CD8-positive, alpha-beta memory T cell (primary cell): ENCODE data around the gene GSC. TPM values are rescaled to one million over a fixed set of nuclear protein-coding genes. Genes with fewer than 3 reads are reported as not detected.

Source experiments
- CTCF ChIA-PET: fragments of 350-600 bp; sonication (Branson Sonifier 250); formaldehyde crosslinking; loops from one replicate; lab custom pipeline; 2021; ENCODE audit warnings: antibody characterized with exemption; lab: Charles Lee
- POLR2A ChIA-PET: fragments of 350-600 bp; sonication (Branson Sonifier 250); formaldehyde crosslinking; loops from one replicate; lab custom pipeline; 2021; ENCODE audit warnings: antibody characterized with exemption; lab: Charles Lee
- DNase-seq, 5 donors: peaks; one replicate each; pipeline versions ENCODE4 v3.0.0 to v3.0.0-alpha.2; 2020 to 2022; ENCODE audit warnings: mixed read lengths in 1 of 5
- H3K27ac ChIP-seq: one replicate; pipeline ENCODE4 v1.7.0; 2013; ENCODE audit warnings: low read depth, mild to moderate bottlenecking, low read length, moderate library complexity
- H3K27me3 ChIP-seq: 2 replicates; pipeline ENCODE4 v1.7.0; 2013; ENCODE audit warnings: low read length, mild to moderate bottlenecking; ENCODE audit not compliant: insufficient read depth, poor library complexity, severe bottlenecking
- H3K36me3 ChIP-seq: 2 replicates; pipeline ENCODE4 v1.7.0; 2013; ENCODE audit warnings: mild to moderate bottlenecking, low read length, moderate library complexity; ENCODE audit not compliant: insufficient read depth
- H3K4me1 ChIP-seq: 2 replicates; pipeline ENCODE4 v1.7.0; 2013; ENCODE audit warnings: mild to moderate bottlenecking, low read length, moderate library complexity; ENCODE audit not compliant: insufficient read depth
- H3K4me3 ChIP-seq: 2 replicates; pipeline ENCODE4 v1.7.0; 2013; ENCODE audit warnings: mild to moderate bottlenecking, low read length
- H3K9me3 ChIP-seq: 2 replicates; pipeline ENCODE4 v1.7.0; 2013; ENCODE audit warnings: mild to moderate bottlenecking, low read length
- H3K27ac Mint-ChIP-seq, 8 donors: one replicate each; pipeline ENCODE4 v1.8.0; 2020 to 2021; ENCODE audit warnings: mixed read lengths in 8 of 8, mild to moderate bottlenecking in 6 of 8, inconsistent platforms in 3 of 8, moderate library complexity in 3 of 8
- H3K27me3 Mint-ChIP-seq, 2 donors: one replicate each; pipeline ENCODE4 v1.8.0; 2020 to 2021; ENCODE audit warnings: mixed read lengths in 2 of 2, mild to moderate bottlenecking in 1 of 2, moderate library complexity in 1 of 2
- H3K36me3 Mint-ChIP-seq, 3 donors: one replicate each; pipeline ENCODE4 v1.8.0; 2020 to 2021; ENCODE audit warnings: mixed read lengths in 3 of 3, inconsistent platforms in 1 of 3, mild to moderate bottlenecking in 1 of 3
- H3K4me1 Mint-ChIP-seq, 3 donors: one replicate each; pipeline ENCODE4 v1.8.0; 2020 to 2021; ENCODE audit warnings: mixed read lengths in 3 of 3, inconsistent platforms in 1 of 3, mild to moderate bottlenecking in 1 of 3
- H3K4me3 Mint-ChIP-seq, 7 donors: one replicate each; pipeline ENCODE4 v1.8.0; 2020 to 2021; ENCODE audit warnings: mixed read lengths in 7 of 7, mild to moderate bottlenecking in 6 of 7, moderate library complexity in 4 of 7, inconsistent platforms in 2 of 7
- H3K9me3 Mint-ChIP-seq, 5 donors: one replicate each; pipeline ENCODE4 v1.8.0; 2020 to 2022; ENCODE audit warnings: mixed read lengths in 5 of 5, mild to moderate bottlenecking in 3 of 5, moderate library complexity in 2 of 5, inconsistent platforms in 1 of 5
- polyA plus RNA-seq: library from polyadenylated mRNA; unstranded; fragments of 300-500 nt; fragmentation: Illumina TruSeq; gene quantifications from one replicate; pipeline ENCODE4 v1.2.3, GENCODE V29; 2021
- total RNA-seq, 2 experiments: library from RNA; stranded (reverse); gene quantifications; one replicate each; pipeline ENCODE4 v1.2.3, GENCODE V29; 2021

The GSC gene
- total and polyA plus RNA-seq, 3 experiments from 2014 or later, result 0.51 TPM; not detected in 2

- Histone ChIP-seq H3K27ac (no peak overlapping the region), H3K9me3 (no peaks in the 10 kb centered on the region), H3K4me1 (no peaks in the 10 kb centered on the region), H3K4me3 (no peak overlapping the region), H3K27me3 (no peaks in the 10 kb centered on the region), H3K36me3 (no peaks in the 10 kb centered on the region)
- Mint-ChIP-seq H3K36me3 (no peaks in the 10 kb centered on the region), H3K4me1 (no peaks in the 10 kb centered on the region), H3K27ac (peak overlapping the region in 1 of 8 donors; percentile 55), H3K4me3 (no peak overlapping the region), H3K9me3 (peaks cover 0 to 3% (median 0%) of the 10 kb centered on the region in 5 donors), H3K27me3 (peaks cover 11 to 32% of the 10 kb centered on the region in 2 donors)
- POLR2A ChIA-PET, result no interaction called here
- DNase-seq, result no peak
- CTCF ChIA-PET, result no interaction called here
These were observed 25.5 kb upstream of the GSC start for GRCh38 chr14:94795372-94795771.

DNA sequence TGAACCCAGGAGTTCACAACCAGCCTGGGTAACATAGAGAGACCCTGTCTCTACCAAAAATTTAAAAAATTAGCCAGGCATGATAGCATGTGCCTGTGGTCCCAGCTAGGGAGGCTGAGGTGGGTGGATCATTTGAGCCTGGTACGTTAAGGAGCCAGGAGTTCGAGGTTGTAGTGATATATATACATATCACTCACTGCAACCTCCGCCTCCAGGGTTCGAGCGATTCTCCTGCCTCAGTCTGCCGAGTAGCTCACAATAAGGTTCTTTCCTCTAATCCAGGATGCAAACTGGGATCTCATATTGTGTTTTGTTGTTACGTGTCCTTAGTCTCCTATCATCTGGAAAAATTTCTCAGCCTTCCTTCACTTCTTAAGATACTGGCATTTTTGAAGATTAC, 24.0 kb upstream of the GSC start:
- no peaks in the 10 kb centered on the region for H3K27me3 ChIP-seq
- no peak overlapping the region for H3K4me3 Mint-ChIP-seq
- H3K27ac Mint-ChIP-seq, result no peak overlapping the region
- H3K27me3 Mint-ChIP-seq, result peaks cover 9 to 28% of the 10 kb centered on the region in 2 donors
- no peak overlapping the region for H3K4me3 ChIP-seq
- no peaks in the 10 kb centered on the region for H3K4me1 ChIP-seq
- H3K4me1 Mint-ChIP-seq, result no peaks in the 10 kb centered on the region
- H3K9me3 Mint-ChIP-seq, result peaks cover 0 to 3% (median 0%) of the 10 kb centered on the region in 5 donors
- ChIA-PET CTCF (no interaction called here), POLR2A (no interaction called here)
- H3K27ac ChIP-seq, result no peak overlapping the region
- no peaks in the 10 kb centered on the region for H3K9me3 ChIP-seq
- DNase-seq, result no peak
- H3K36me3 ChIP-seq, result no peaks in the 10 kb centered on the region
- H3K36me3 Mint-ChIP-seq, result no peaks in the 10 kb centered on the region

GRCh38 chr14:94787655-94788054, 17.7 kb upstream of the GSC start:
- H3K9me3 Mint-ChIP-seq, result no peaks in the 10 kb centered on the region
- Histone ChIP-seq H3K4me1 (no peaks in the 10 kb centered on the region), H3K9me3 (no peaks in the 10 kb centered on the region), H3K4me3 (no peak overlapping the region), H3K27ac (no peak overlapping the region), H3K27me3 (no peaks in the 10 kb centered on the region), H3K36me3 (no peaks in the 10 kb centered on the region)
- no peak overlapping the region for H3K4me3 Mint-ChIP-seq
- H3K27me3 Mint-ChIP-seq, result peaks cover 0 to 14% of the 10 kb centered on the region in 2 donors
- DNase-seq, result no peak
- ChIA-PET CTCF (no interaction called here), POLR2A (no interaction called here)
- no peaks in the 10 kb centered on the region for H3K36me3 Mint-ChIP-seq
- H3K4me1 Mint-ChIP-seq, result no peaks in the 10 kb centered on the region
- no peak overlapping the region for H3K27ac Mint-ChIP-seq

DNA sequence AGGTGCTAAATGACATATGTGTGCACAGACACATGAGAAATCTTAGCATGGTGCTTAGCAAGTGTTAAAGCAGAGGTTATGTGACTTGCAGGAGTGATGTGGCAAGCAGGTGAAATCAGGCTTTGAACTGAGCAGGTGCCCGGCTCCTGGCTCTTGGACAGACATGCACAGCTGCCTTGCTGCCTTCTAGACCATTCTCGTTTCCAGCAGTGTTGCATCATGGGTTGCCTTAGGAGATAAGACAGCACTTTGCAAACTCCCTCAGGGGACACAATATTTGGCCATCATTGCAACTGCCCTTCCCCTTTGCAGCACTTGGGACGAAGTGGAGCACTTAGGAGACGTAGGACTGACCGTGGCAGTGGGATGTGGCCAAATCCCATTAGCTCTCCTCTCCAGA, 17.2 kb upstream of the GSC start:
- Histone ChIP-seq H3K27ac (no peak overlapping the region), H3K9me3 (no peaks in the 10 kb centered on the region), H3K4me1 (no peaks in the 10 kb centered on the region), H3K36me3 (no peaks in the 10 kb centered on the region), H3K4me3 (no peak overlapping the region), H3K27me3 (no peaks in the 10 kb centered on the region)
- ChIA-PET POLR2A (no interaction called here), CTCF (no interaction called here)
- Mint-ChIP-seq H3K9me3 (no peaks in the 10 kb centered on the region), H3K27me3 (peaks cover 0 to 12% of the 10 kb centered on the region in 2 donors), H3K36me3 (no peaks in the 10 kb centered on the region), H3K27ac (no peak overlapping the region), H3K4me3 (no peak overlapping the region), H3K4me1 (no peaks in the 10 kb centered on the region)
- DNase-seq, result no peak

- Mint-ChIP-seq H3K27ac (peak overlapping the region in 1 of 8 donors; percentile 67), H3K27me3 (peaks cover 18 to 53% of the 10 kb centered on the region in 2 donors), H3K4me1 (peaks cover 0 to 3% (median 0%) of the 10 kb centered on the region in 3 donors), H3K9me3 (peaks cover 0 to 2% (median 0%) of the 10 kb centered on the region in 5 donors), H3K4me3 (no peak overlapping the region), H3K36me3 (no peaks in the 10 kb centered on the region)
- ChIA-PET CTCF (no interaction called here), POLR2A (no interaction called here)
- Histone ChIP-seq H3K4me3 (no peak overlapping the region), H3K36me3 (no peaks in the 10 kb centered on the region), H3K27me3 (peaks cover 17% of the 10 kb centered on the region), H3K9me3 (no peaks in the 10 kb centered on the region), H3K27ac (no peak overlapping the region), H3K4me1 (no peaks in the 10 kb centered on the region)
- DNase-seq, result no peak
These were observed 10.9 kb upstream of the GSC start for GRCh38 chr14:94780536-94781399.

DNA sequence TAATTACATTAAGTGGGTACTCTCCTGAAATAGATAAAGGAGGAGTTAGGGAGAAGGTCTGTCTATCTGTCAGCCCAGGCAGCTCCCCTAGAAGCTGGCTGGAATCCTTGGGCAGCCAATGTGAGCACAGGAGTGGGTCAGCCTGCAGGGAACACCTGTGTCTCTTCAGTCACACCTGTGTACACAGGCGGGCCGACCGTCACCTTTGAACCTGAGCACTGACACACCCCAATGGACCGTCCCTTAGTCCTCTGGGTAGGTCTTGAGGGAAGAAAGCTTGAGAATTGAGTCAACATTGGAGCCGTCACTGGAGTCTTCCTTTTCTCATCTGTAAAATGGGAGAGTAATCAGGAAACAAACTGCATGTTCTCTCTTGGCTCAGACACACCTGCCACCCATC, 9.8 kb upstream of the GSC start:
- Histone ChIP-seq H3K9me3 (no peaks in the 10 kb centered on the region), H3K4me3 (no peak overlapping the region), H3K4me1 (no peaks in the 10 kb centered on the region), H3K36me3 (no peaks in the 10 kb centered on the region), H3K27me3 (peaks cover 27% of the 10 kb centered on the region), H3K27ac (no peak overlapping the region)
- no peak for DNase-seq
- ChIA-PET POLR2A (no interaction called here), CTCF (no interaction called here)
- Mint-ChIP-seq H3K9me3 (peaks cover 0 to 2% (median 0%) of the 10 kb centered on the region in 5 donors), H3K4me3 (no peak overlapping the region), H3K36me3 (no peaks in the 10 kb centered on the region), H3K27ac (no peak overlapping the region), H3K27me3 (peaks cover 26 to 63% of the 10 kb centered on the region in 2 donors), H3K4me1 (peaks cover 0 to 8% (median 4%) of the 10 kb centered on the region in 3 donors)

DNA sequence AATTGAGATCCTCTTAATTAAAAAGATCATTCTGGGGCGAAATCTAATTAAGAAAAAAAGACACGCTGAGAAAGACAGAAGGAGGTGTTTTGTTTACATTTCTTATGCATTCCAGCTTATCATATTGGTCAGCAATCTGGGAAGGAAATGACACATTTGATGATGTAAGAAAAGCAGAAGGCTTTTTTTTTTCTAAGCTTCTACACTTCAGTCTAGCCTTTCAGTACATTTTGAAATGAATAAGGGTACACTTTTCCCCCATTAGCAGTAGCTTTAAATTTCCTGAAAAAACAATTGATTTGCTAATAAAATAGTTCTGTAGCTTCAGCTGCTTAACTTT, 5.9 kb upstream of the GSC start:
- no peaks in the 10 kb centered on the region for H3K36me3 Mint-ChIP-seq
- DNase-seq, result no peak
- H3K27me3 ChIP-seq, result peaks cover 57% of the 10 kb centered on the region
- H3K4me1 ChIP-seq, result no peaks in the 10 kb centered on the region
- ChIA-PET CTCF (no interaction called here), POLR2A (no interaction called here)
- no peaks in the 10 kb centered on the region for H3K36me3 ChIP-seq
- H3K9me3 Mint-ChIP-seq, result peaks cover 0 to 7% (median 2%) of the 10 kb centered on the region in 5 donors
- H3K4me3 Mint-ChIP-seq, result peak overlapping the region in 1 of 7 donors; percentile 26
- peaks cover 2 to 18% (median 4%) of the 10 kb centered on the region in 3 donors for H3K4me1 Mint-ChIP-seq
- no peak overlapping the region for H3K4me3 ChIP-seq
- no peak overlapping the region for H3K27ac ChIP-seq
- H3K9me3 ChIP-seq, result no peaks in the 10 kb centered on the region
- H3K27ac Mint-ChIP-seq, result peak overlapping the region in 1 of 8 donors; percentile 24
- H3K27me3 Mint-ChIP-seq, result peaks cover 54 to 85% of the 10 kb centered on the region in 2 donors

DNA sequence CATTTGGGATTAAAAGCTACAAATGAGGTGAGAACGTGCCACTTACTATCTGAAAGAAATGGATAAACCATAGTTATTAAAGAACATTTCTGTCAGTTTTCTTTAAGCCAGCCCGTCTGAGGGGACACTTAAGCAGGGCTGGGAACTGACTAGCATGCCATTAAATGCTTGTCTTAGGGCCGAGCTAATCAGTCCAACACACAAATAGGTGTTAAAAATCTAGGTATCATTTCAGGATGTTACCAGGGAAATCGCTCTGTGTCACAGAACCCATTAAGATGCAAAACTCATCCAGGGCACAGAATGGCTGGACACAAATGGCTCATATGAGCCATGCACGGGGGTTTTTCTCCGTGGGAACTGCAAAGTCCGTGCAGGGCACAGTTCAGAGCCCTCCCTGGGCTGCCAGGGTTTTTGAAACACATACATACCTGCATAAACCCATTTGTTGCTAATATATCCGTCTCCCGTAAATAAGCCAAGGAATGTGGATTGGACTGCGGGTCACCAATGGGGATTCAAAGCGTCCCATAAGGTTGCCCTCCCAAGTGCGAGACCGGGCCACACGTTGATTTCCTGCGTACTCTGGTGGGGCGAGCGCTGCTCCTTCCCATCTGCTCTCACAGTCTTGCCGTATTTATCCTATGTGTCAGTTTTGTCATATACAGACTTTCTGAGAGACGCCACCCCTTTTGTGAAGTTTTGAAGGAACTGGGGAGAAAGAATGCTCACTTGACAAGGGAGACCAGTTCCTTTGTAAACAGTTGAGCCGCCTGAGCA, 5.4 kb upstream of the GSC start:
- no peak overlapping the region for H3K27ac ChIP-seq
- no peak overlapping the region for H3K4me3 ChIP-seq
- no peak for DNase-seq
- peaks cover 5 to 23% (median 10%) of the 10 kb centered on the region in 3 donors for H3K4me1 Mint-ChIP-seq
- no peaks in the 10 kb centered on the region for H3K36me3 Mint-ChIP-seq
- peak overlapping the region in 1 of 8 donors; percentile 24 for H3K27ac Mint-ChIP-seq
- CTCF ChIA-PET, result no interaction called here
- H3K36me3 ChIP-seq, result no peaks in the 10 kb centered on the region
- no peaks in the 10 kb centered on the region for H3K9me3 ChIP-seq
- H3K4me3 Mint-ChIP-seq, result peak overlapping the region in 1 of 7 donors; percentile 26
- peaks cover 59 to 89% of the 10 kb centered on the region in 2 donors for H3K27me3 Mint-ChIP-seq
- no peaks in the 10 kb centered on the region for H3K4me1 ChIP-seq
- peaks cover 57% of the 10 kb centered on the region for H3K27me3 ChIP-seq
- peaks cover 0 to 7% (median 2%) of the 10 kb centered on the region in 5 donors for H3K9me3 Mint-ChIP-seq
- POLR2A ChIA-PET, result no interaction called here
